Measurements from ENCODE around the gene TNIK. TPM values are rescaled to one million over a fixed set of nuclear protein-coding genes. Genes with fewer than 3 reads are reported as not detected.

The TNIK gene
- total and polyA plus RNA-seq, 2 of the 4 experiments (the other 2 are of a cell fraction), result 3.4 to 6.3 TPM

- Histone ChIP-seq H4K20me1 (ENCODE audit: insufficient read depth, low read length) (no peaks in the 10 kb centered on the region), H2BK5ac (ENCODE audit: low read depth, low read length, poor library complexity, severe bottlenecking) (no peak overlapping the region), H2AFZ (replicated peaks; ENCODE audit: low read length, poor library complexity) (no peak overlapping the region), H3K4me1 (ENCODE audit: control insufficient read depth, insufficient read depth, low read length) (no peaks in the 10 kb centered on the region), H4K8ac (ENCODE audit: low read depth in 2 of 2, low read length in 2 of 2) (no peak overlapping the region), H3K9me1 (ENCODE audit: insufficient read depth, low read length) (no peaks in the 10 kb centered on the region), H3K79me1 (ENCODE audit: low read depth in 1 of 2, low read length in 2 of 2) (no peaks in the 10 kb centered on the region), H2BK120ac (ENCODE audit: low read depth, low read length) (no peak overlapping the region), H3K18ac (ENCODE audit: low read depth, low read length) (no peak overlapping the region), H4K91ac (ENCODE audit: insufficient read depth, low read depth, low read length) (no peak overlapping the region), H3K27ac (ENCODE audit: insufficient read depth, low read length) (no peak overlapping the region), H2AK5ac (ENCODE audit: low read depth, low read length) (no peak overlapping the region), H3K4me2 (ENCODE audit: low read depth, low read length) (no peak overlapping the region), H2BK15ac (ENCODE audit: low read depth, low read length) (no peak overlapping the region), H3K56ac (ENCODE audit: extremely low read depth, insufficient read depth, low read length) (no peak overlapping the region), H3K4ac (ENCODE audit: low read depth, low read length) (no peak overlapping the region), H4K5ac (ENCODE audit: low read depth, low read length) (no peak overlapping the region), H3K14ac (replicated peaks; ENCODE audit: low read depth, low read length) (no peak overlapping the region), H2BK20ac (ENCODE audit: low read depth, low read length) (no peak overlapping the region), H3K9me3 (ENCODE audit: control insufficient read depth, insufficient read depth, low read length) (no peaks in the 10 kb centered on the region), H3K36me3 (ENCODE audit: control insufficient read depth, insufficient read depth, low read length) (no peaks in the 10 kb centered on the region), H2AK9ac (replicated peaks; ENCODE audit: low read depth, low read length, poor library complexity) (no peak overlapping the region), H3K27me3 (ENCODE audit: control insufficient read depth, insufficient read depth, low read length) (no peaks in the 10 kb centered on the region; the same call in 1 of the 2 replicates), H3K23ac (ENCODE audit: low read depth, low read length) (no peak overlapping the region), H3K4me3 (ENCODE audit: insufficient read depth, low read depth, low read length) (no peak overlapping the region), H3K9ac (ENCODE audit: low read depth, low read length) (no peak overlapping the region)
- DNase-seq (no peak), ATAC-seq (ENCODE audit: low read depth) (no peak)
- ChIA-PET CTCF (no interaction called here), POLR2A (ENCODE audit: unreplicated experiment) (no interaction called here)
- TF ChIP-seq MXI1 (IDR thresholded peaks at IDR 0.05; ENCODE audit: borderline replicate concordance, low read depth, low read length) (no peak), ELK1 (IDR thresholded peaks at IDR 0.05; ENCODE audit: borderline replicate concordance, low read depth, low read length) (no peak), USF2 (IDR thresholded peaks at IDR 0.05; ENCODE audit: low read depth, low read length) (no peak), RFX5 (IDR thresholded peaks at IDR 0.05; ENCODE audit: low read depth, low read length) (no peak), FOS (IDR thresholded peaks at IDR 0.05; ENCODE audit: low read depth, low read length) (no peak), CEBPB (IDR thresholded peaks at IDR 0.05; ENCODE audit: low read depth, low read length) (no peak), MAZ (IDR thresholded peaks at IDR 0.05; ENCODE audit: borderline replicate concordance, low read depth, low read length) (no peak), BHLHE40 (IDR thresholded peaks at IDR 0.05; ENCODE audit: low read depth, low read length) (no peak), CTCF (conservative IDR thresholded peaks at IDR 0.05; ENCODE audit: low read depth, low read length) (no peak), NFE2L2 (IDR thresholded peaks at IDR 0.05; ENCODE audit: low read depth, low read length) (no peak), RCOR1 (IDR thresholded peaks at IDR 0.05; ENCODE audit: insufficient replicate concordance, low read length) (no peak), MAFK (IDR thresholded peaks at IDR 0.05; ENCODE audit: low read depth, low read length) (no peak), RAD21 (IDR thresholded peaks at IDR 0.05; ENCODE audit: low read length) (no peak), CHD1 (IDR thresholded peaks at IDR 0.05; ENCODE audit: low read depth, low read length) (no peak)
- intact Hi-C loops (cut with micrococcal nuclease), result loop anchor here (5.0 kb wide), 1 partner anchor 44 kb away; no protein-coding TSS in a partner anchor
- BruUV-seq (replicated peaks), result no TSS peak
- 70% methylated on average over 2 of the region's 8 CpGs; no CpG with 5 or more reads in 1 of the 2 experiments for WGBS, 2 experiments (ENCODE audit: extremely low coverage in 2 of 2, insufficient read length in 1 of 2)
- dilution Hi-C loops (cut with HindIII; ENCODE audit: low sequenced_read_pairs, unreplicated experiment), result no loop called here
- in situ Hi-C loops (cut with MboI; ENCODE audit: low sequenced_read_pairs), result no loop called here
These were observed 247.0 kb downstream of the TNIK start for GRCh38 chr3:171213178-171213577.

All from IMR-90 (cell line).